Endothelial cell of umbilical vein (primary cell): ENCODE data around the gene TEP1. TPM values are rescaled to one million over a fixed set of nuclear protein-coding genes. Genes with fewer than 3 reads are reported as not detected.

ENCODE experiments used
- BruUV-seq: library from RNA; stranded (reverse); fragments of 400-500 nt; replicated peaks from 2 replicates; lab custom pipeline; 2021; lab: Mats Ljungman, UMichigan
- CTCF ChIA-PET: fragments of 300-600, 350-600 bp; sonication (Branson Sonifier 250); formaldehyde crosslinking; loops from one replicate; lab custom pipeline; 2021; ENCODE audit warnings: antibody characterized with exemption, inconsistent platforms; lab: Charles Lee
- POLR2A ChIA-PET: fragments of 300-600, 350-600 bp; sonication (Branson Sonifier 250); formaldehyde crosslinking; loops from one replicate; lab custom pipeline; 2021; ENCODE audit warnings: antibody characterized with exemption, inconsistent platforms; lab: Charles Lee
- DNase-seq: peaks from one replicate; pipeline ENCODE4 v3.0.0-alpha.2; 2011; ENCODE audit warnings: low read depth, low spot score
- FAIRE-seq: peaks from 2 replicates; lab custom pipeline; 2011; peaks lifted over from hg19 to GRCh38; lab: Jason Lieb, UNC
- H2AFZ ChIP-seq: 2 replicates; pipeline ENCODE4 v1.6.0; 2012; ENCODE audit warnings: low read depth, low read length, control low read depth, inconsistent platforms
- H3K27ac ChIP-seq: 2 replicates; pipeline ENCODE4 v1.5.1; 2011; ENCODE audit warnings: low read depth, mild to moderate bottlenecking, control low read depth, low read length, moderate library complexity; ENCODE audit not compliant: insufficient read depth
- H3K27me3 ChIP-seq, 2 experiments: 2 replicates each; pipeline versions ENCODE4 v1.6.0 to v1.6.1; 2011; ENCODE audit warnings: low read length in 2 of 2, mixed read lengths in 1 of 2; ENCODE audit not compliant: control insufficient read depth in 2 of 2, insufficient read depth in 2 of 2
- H3K36me3 ChIP-seq, 2 experiments: 2 replicates in 1 of 2; 3 replicates in 1 of 2; pipeline ENCODE4 v1.5.1; 2011; ENCODE audit warnings: low read length in 2 of 2, mild to moderate bottlenecking in 1 of 2, moderate library complexity in 1 of 2; ENCODE audit not compliant: control insufficient read depth in 2 of 2, insufficient read depth in 2 of 2; ENCODE audit errors: extremely low read depth in 1 of 2
- H3K4me1 ChIP-seq: 3 replicates; pipeline ENCODE4 v1.5.1; 2011; ENCODE audit warnings: mild to moderate bottlenecking, low read length; ENCODE audit not compliant: control insufficient read depth, insufficient read depth; ENCODE audit errors: extremely low read depth
- H3K4me2 ChIP-seq: 2 replicates; pipeline ENCODE4 v1.6.1; 2011; ENCODE audit warnings: low read length, control low read depth, mixed read lengths; ENCODE audit not compliant: insufficient read depth
- H3K4me3 ChIP-seq, 3 experiments: fragments of 200-600 bp in 1 of 3; sonication (generic), shearing (Covaris generic) in 1 of 3; replicated peaks in 1 of 3; 2 replicates each; pipeline ENCODE4 v1.5.1; 2011 to 2016; ENCODE audit warnings: control low read depth in 3 of 3, low read length in 3 of 3, mild to moderate bottlenecking in 2 of 3, inconsistent platforms in 1 of 3, low read depth in 1 of 3, moderate library complexity in 1 of 3; ENCODE audit not compliant: insufficient read depth in 1 of 3
- H3K79me2 ChIP-seq: 2 replicates; pipeline ENCODE4 v1.6.0; 2012; ENCODE audit warnings: low read length, inconsistent platforms; ENCODE audit not compliant: control insufficient read depth, insufficient read depth
- H3K9ac ChIP-seq: replicated peaks from 2 replicates; pipeline ENCODE3; 2011; ENCODE audit warnings: low read length, control low read depth; ENCODE audit not compliant: insufficient read depth; ENCODE audit errors: extremely low read depth
- H3K9me1 ChIP-seq: replicated peaks from 3 replicates; pipeline ENCODE4 v1.6.0; 2011; ENCODE audit warnings: mild to moderate bottlenecking, low read length; ENCODE audit not compliant: control insufficient read depth, insufficient read depth; ENCODE audit errors: extremely low read depth
- H3K9me3 ChIP-seq: replicated peaks from 2 replicates; pipeline ENCODE4 v1.5.1; 2012; ENCODE audit warnings: low read length, inconsistent platforms; ENCODE audit not compliant: control insufficient read depth, insufficient read depth
- H4K20me1 ChIP-seq: replicated peaks from 2 replicates; pipeline ENCODE3; 2011; ENCODE audit warnings: mild to moderate bottlenecking, low read length; ENCODE audit not compliant: control insufficient read depth, insufficient read depth; ENCODE audit errors: extremely low read depth
- CTCF ChIP-seq, 2 donors: IDR thresholded peaks; 1 replicate in 1 of 2; 2 replicates in 1 of 2; pipeline ENCODE4 v1.5.1; 2011; ENCODE audit warnings: low read length in 2 of 2, mild to moderate bottlenecking in 2 of 2, moderate library complexity in 2 of 2, control low read depth in 1 of 2, inconsistent platforms in 1 of 2, low read depth in 1 of 2; ENCODE audit not compliant: insufficient read depth in 1 of 2; ENCODE audit errors: extremely low read depth in 1 of 2
- EZH2 ChIP-seq: IDR thresholded peaks from 2 replicates; pipeline ENCODE4 v1.6.1; 2012; ENCODE audit warnings: borderline replicate concordance, low read depth, mild to moderate bottlenecking, moderate library complexity, low read length, inconsistent platforms; ENCODE audit not compliant: severe bottlenecking
- FOS ChIP-seq: IDR thresholded peaks from 2 replicates; pipeline ENCODE4 v1.6.1; 2011; ENCODE audit warnings: mild to moderate bottlenecking, low read length, moderate library complexity, borderline replicate concordance; ENCODE audit not compliant: insufficient read depth
- MYC ChIP-seq: IDR thresholded peaks from one replicate; pipeline ENCODE4 v1.6.1; 2011; ENCODE audit warnings: mild to moderate bottlenecking, low read depth, low read length
- POLR2A ChIP-seq: IDR thresholded peaks from 2 replicates; pipeline ENCODE4 v1.6.1; 2012; ENCODE audit warnings: low read depth, mild to moderate bottlenecking, control low read depth, low read length
- dilution Hi-C: fragments of 300-500 bp; cut with MboI; formaldehyde crosslinking; loops from one replicate; pipeline ENCODE4 v1.15.0; 2019; ENCODE audit warnings: low sequenced_read_pairs; ENCODE audit not compliant: extremely low pct_ligation_motif_present
- intact Hi-C: fragments of 100-400 bp; cut with micrococcal nuclease; formaldehyde crosslinking; loops from one replicate; pipeline ENCODE4 v1.10.0; 2022
- polyA plus RNA-seq, 4 experiments: library from polyadenylated mRNA; depleted of rRNA in 3 of 4; stranded (reverse) in 3 of 4; unstranded in 1 of 4; fragments of >200 nt; gene quantifications; 2 replicates each; pipeline versions ENCODE4 v1.2.1 to v1.2.3, GENCODE V29; 2011 to 2012; ENCODE audit warnings: missing spikeins in 1 of 4
- total RNA-seq: library from RNA; stranded (reverse); gene quantifications from 2 replicates; pipeline ENCODE4 v1.2.3, GENCODE V29; 2021

Gene TEP1
- total and polyA plus RNA-seq, 2 donors (not counting 3 experiments of a cell fraction or from before 2014, with no cell fraction given) = 19.6 to 44.6 TPM

- dilution Hi-C loops = no loop called here
- CTCF ChIA-PET = interaction anchor here (0.9 to 1.6 kb wide), 2 partner anchors 36 to 69 kb away, joined by 3 read pairs; no protein-coding TSS in a partner anchor
- POLR2A ChIA-PET = no interaction called here
These were observed 33.6 kb downstream of the TEP1 start for GRCh38 chr14:20379743-20380142.

More at GRCh38 chr14:20379743-20380142, 33.6 kb downstream of the TEP1 start:
- H3K27ac ChIP-seq = no peak overlapping the region
- TF ChIP-seq CTCF (IDR thresholded peaks at IDR 0.05; ENCODE audit: extremely low read depth in 1 of 2, insufficient read depth in 1 of 2, low read depth in 1 of 2, low read length in 2 of 2) (no peak), POLR2A (no peak), EZH2 (no peak), FOS (no peak), MYC (no peak)
- no peaks in the 10 kb centered on the region for H3K79me2 ChIP-seq
- H4K20me1 ChIP-seq = no peaks in the 10 kb centered on the region
- no TSS peak for BruUV-seq
- no peaks in the 10 kb centered on the region for H3K9me3 ChIP-seq
- peaks cover 26 to 78% of the 10 kb centered on the region in 2 experiments for H3K36me3 ChIP-seq
- no peak for FAIRE-seq
- no peak overlapping the region for H2AFZ ChIP-seq
- no peak overlapping the region for H3K4me2 ChIP-seq
- H3K4me1 ChIP-seq = no peaks in the 10 kb centered on the region
- H3K27me3 ChIP-seq = no peaks in the 10 kb centered on the region
- H3K9me1 ChIP-seq = no peaks in the 10 kb centered on the region
- DNase-seq = no peak
- no peak overlapping the region for H3K9ac ChIP-seq
- intact Hi-C loops = no loop called here
- no peak overlapping the region for H3K4me3 ChIP-seq
